Hepatocyte (in vitro differentiated cells): Measurements from ENCODE around the gene DIP2C. TPM values are rescaled to one million over a fixed set of nuclear protein-coding genes. Genes with fewer than 3 reads are reported as not detected.
A peak's percentile ranks its signal among the peaks of the same experiment; 100 is the strongest.
"Not testable (repeated sequence)": the region's sequence is repeated elsewhere in the genome, so short reads cannot be mapped to it uniquely, and the experiment has no call there.

ENCODE experiments used
- DNase-seq: peaks from one replicate; pipeline ENCODE4 v3.0.0-alpha.2; 2016; ENCODE audit warnings: low spot score
- H2AFZ ChIP-seq: fragments of 200-600 bp; sonication (generic); 2 replicates; pipeline ENCODE4 v1.6.0; 2016; ENCODE audit warnings: antibody characterized with exemption, mild to moderate bottlenecking
- H3K27ac ChIP-seq: fragments of 200-600 bp; sonication (generic); 2 replicates; pipeline ENCODE4 v1.5.1; 2016; ENCODE audit warnings: mild to moderate bottlenecking
- H3K27me3 ChIP-seq: fragments of 200-600 bp; sonication (generic); 2 replicates; pipeline ENCODE4 v1.6.1; 2016
- H3K36me3 ChIP-seq: fragments of 200-600 bp; sonication (generic); replicated peaks from 2 replicates; pipeline ENCODE4 v1.5.1; 2016; ENCODE audit warnings: low read depth; ENCODE audit not compliant: insufficient read depth
- H3K4me1 ChIP-seq: fragments of 200-600 bp; sonication (generic); 2 replicates; pipeline ENCODE4 v1.5.1; 2016; ENCODE audit warnings: mild to moderate bottlenecking, moderate library complexity; ENCODE audit not compliant: insufficient read depth
- H3K4me2 ChIP-seq: fragments of 200-600 bp; sonication (generic); 2 replicates; pipeline ENCODE4 v1.6.0; 2016
- H3K4me3 ChIP-seq: fragments of 200-600 bp; sonication (generic); 2 replicates; pipeline ENCODE4 v1.5.1; 2016; ENCODE audit warnings: mild to moderate bottlenecking
- H3K79me2 ChIP-seq: fragments of 200-600 bp; sonication (generic); 2 replicates; pipeline ENCODE4 v1.6.0; 2017; ENCODE audit warnings: mild to moderate bottlenecking
- H3K9me2 ChIP-seq: fragments of 200-600 bp; sonication (generic); replicated peaks from 2 replicates; pipeline ENCODE4 v1.6.0; 2017; ENCODE audit warnings: mild to moderate bottlenecking; ENCODE audit not compliant: insufficient read depth
- H3K9me3 ChIP-seq: fragments of 200-600 bp; sonication (generic); 2 replicates; pipeline ENCODE4 v1.5.1; 2016; ENCODE audit warnings: low read depth, mild to moderate bottlenecking
- H4K20me1 ChIP-seq: fragments of 200-600 bp; sonication (generic); 2 replicates; pipeline ENCODE4 v1.6.0; 2016; ENCODE audit warnings: mild to moderate bottlenecking; ENCODE audit not compliant: insufficient read depth, poor library complexity, severe bottlenecking
- EZH2 ChIP-seq: fragments of 200-600 bp; sonication (generic); IDR thresholded peaks from 2 replicates; pipeline ENCODE4 v1.6.1; 2016; ENCODE audit warnings: antibody characterized with exemption, mild to moderate bottlenecking, borderline replicate concordance
- EZH2phosphoT487 ChIP-seq: fragments of 200-600 bp; sonication (generic); IDR thresholded peaks from one replicate; pipeline ENCODE4 v1.6.1; 2018; ENCODE audit warnings: antibody characterized with exemption, mild to moderate bottlenecking, low read depth, moderate library complexity; ENCODE audit not compliant: unreplicated experiment, severe bottlenecking
- WGBS: methylation state at CpG from one replicate; pipeline ENCODE4 v1.1.6; 2016; ENCODE audit warnings: low lambda C conversion rate; ENCODE audit errors: missing lambda C conversion rate; 5-methylcytosine and 5-hydroxymethylcytosine counted together
- polyA plus RNA-seq: library from polyadenylated mRNA; unstranded; fragments of >200 nt; fragmentation: Nextera tagmentation; extraction: Ambion mirVana; gene quantifications from 2 replicates; pipeline ENCODE4 v1.2.1, GENCODE V29; 2016
- total RNA-seq: library from RNA; depleted of rRNA; stranded (reverse); fragments of >200 nt; gene quantifications from 2 replicates; pipeline ENCODE4 v1.2.3, GENCODE V29; 2014
- TF ChIP-seq, protein P1 (sequence below): fragments of 200-600 bp; sonication (generic); IDR thresholded peaks from 2 replicates; pipeline ENCODE4 v1.5.1; 2016; ENCODE audit warnings: antibody characterized with exemption, mild to moderate bottlenecking; ENCODE audit not compliant: poor library complexity

DIP2C gene
- total and polyA plus RNA-seq, 2 experiments from 2014 or later: 11.1 to 12.8 TPM

DNA sequence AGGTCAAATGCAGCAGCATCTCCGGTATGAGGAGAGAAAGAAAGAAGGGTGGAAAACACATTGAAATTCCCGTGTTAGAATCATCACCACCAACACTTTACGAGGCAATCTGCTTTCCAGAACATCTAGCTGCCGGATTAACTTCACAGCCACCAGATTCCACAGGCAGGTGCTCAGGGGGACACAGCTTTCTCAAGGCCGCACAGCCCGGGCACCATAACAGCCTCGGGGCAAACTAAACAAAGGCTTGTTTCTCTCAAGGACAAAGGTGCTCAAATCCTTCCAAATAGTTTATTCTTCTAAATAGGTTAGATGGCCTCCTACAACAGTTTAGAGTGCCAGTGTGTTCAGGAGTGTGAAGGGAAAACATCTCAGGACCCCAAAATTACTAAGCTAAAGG, 156.3 kb downstream of the DIP2C start:
- H3K27me3 ChIP-seq: no peaks in the 10 kb centered on the region
- H3K9me2 ChIP-seq: no peaks in the 10 kb centered on the region
- peaks cover 4% of the 10 kb centered on the region for H3K4me1 ChIP-seq
- H3K36me3 ChIP-seq: no peaks in the 10 kb centered on the region
- TF ChIP-seq EZH2: no peak
- no peak for TF ChIP-seq EZH2phosphoT487
- TF ChIP-seq, protein P1, sequence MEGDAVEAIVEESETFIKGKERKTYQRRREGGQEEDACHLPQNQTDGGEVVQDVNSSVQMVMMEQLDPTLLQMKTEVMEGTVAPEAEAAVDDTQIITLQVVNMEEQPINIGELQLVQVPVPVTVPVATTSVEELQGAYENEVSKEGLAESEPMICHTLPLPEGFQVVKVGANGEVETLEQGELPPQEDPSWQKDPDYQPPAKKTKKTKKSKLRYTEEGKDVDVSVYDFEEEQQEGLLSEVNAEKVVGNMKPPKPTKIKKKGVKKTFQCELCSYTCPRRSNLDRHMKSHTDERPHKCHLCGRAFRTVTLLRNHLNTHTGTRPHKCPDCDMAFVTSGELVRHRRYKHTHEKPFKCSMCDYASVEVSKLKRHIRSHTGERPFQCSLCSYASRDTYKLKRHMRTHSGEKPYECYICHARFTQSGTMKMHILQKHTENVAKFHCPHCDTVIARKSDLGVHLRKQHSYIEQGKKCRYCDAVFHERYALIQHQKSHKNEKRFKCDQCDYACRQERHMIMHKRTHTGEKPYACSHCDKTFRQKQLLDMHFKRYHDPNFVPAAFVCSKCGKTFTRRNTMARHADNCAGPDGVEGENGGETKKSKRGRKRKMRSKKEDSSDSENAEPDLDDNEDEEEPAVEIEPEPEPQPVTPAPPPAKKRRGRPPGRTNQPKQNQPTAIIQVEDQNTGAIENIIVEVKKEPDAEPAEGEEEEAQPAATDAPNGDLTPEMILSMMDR: no peak
- no peaks in the 10 kb centered on the region for H3K9me3 ChIP-seq
- H4K20me1 ChIP-seq: peaks cover 32% of the 10 kb centered on the region
- 57% methylated on average over 7 of the region's 7 CpGs for WGBS
- no peak overlapping the region for H2AFZ ChIP-seq
- no peak overlapping the region for H3K4me2 ChIP-seq
- DNase-seq: no peak
- peak overlapping the region; percentile 12 for H3K27ac ChIP-seq
- no peak overlapping the region for H3K4me3 ChIP-seq
- H3K79me2 ChIP-seq: peaks cover 73% of the 10 kb centered on the region

DNA sequence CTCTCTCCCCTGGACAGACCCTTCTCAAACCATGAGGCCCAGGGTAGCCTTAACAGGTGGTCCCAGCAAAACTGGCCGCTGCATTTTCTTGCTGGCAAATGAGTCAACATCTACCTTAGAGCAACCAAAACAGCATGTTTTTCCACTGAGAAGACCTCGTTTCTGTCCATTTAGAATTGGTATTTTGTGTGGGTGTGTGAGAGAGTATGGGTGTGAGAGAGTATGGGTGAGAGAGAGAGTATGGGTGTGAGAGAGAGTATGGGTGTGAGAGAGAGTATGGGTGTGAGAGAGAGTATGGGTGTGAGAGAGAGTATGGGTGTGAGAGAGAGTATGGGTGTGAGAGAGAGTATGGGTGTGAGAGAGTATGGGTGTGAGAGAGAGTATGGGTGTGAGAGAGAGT, 157.1 kb downstream of the DIP2C start:
- Histone ChIP-seq H3K79me2 (peaks cover 67% of the 10 kb centered on the region), H4K20me1 (peaks cover 39% of the 10 kb centered on the region)
- not testable (repeated sequence) for H3K4me2 ChIP-seq, H3K27me3 ChIP-seq, H3K4me3 ChIP-seq, H3K4me1 ChIP-seq, H3K27ac ChIP-seq, H3K9me2 ChIP-seq, H3K9me3 ChIP-seq, DNase-seq, H3K36me3 ChIP-seq, H2AFZ ChIP-seq
- WGBS: 91% methylated on average over 2 of the region's 2 CpGs

DNA sequence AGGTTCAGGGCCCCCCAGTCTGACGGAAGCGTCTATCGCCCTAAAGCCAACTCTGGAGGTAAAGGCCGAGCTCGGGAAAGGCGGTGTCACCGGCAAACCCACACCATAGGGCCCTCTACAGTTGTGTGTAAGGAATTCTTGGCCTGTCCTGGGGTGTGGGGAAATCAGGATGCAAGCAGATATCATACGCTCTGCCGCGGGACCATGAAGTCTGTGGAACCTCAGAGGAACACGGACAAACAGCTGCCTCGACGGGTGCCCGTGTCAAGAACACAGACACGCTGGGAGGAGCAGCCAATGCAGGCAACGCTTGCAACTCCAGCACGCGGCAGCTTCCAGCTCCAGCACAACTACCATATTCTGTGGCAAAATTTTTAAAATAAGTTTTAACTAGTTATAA, 157.9 kb downstream of the DIP2C start:
- Histone ChIP-seq H4K20me1 (peaks cover 40% of the 10 kb centered on the region), H2AFZ (no peak overlapping the region), H3K27ac (no peak overlapping the region), H3K4me1 (peaks cover 4% of the 10 kb centered on the region), H3K9me3 (no peaks in the 10 kb centered on the region), H3K27me3 (no peaks in the 10 kb centered on the region), H3K9me2 (no peaks in the 10 kb centered on the region), H3K4me3 (no peak overlapping the region), H3K79me2 (peaks cover 69% of the 10 kb centered on the region), H3K4me2 (no peak overlapping the region), H3K36me3 (no peaks in the 10 kb centered on the region)
- 95% methylated on average over 18 of the region's 18 CpGs for WGBS
- no peak for DNase-seq
- TF ChIP-seq EZH2: no peak
- TF ChIP-seq, protein P1: no peak
- TF ChIP-seq EZH2phosphoT487: no peak

DNA sequence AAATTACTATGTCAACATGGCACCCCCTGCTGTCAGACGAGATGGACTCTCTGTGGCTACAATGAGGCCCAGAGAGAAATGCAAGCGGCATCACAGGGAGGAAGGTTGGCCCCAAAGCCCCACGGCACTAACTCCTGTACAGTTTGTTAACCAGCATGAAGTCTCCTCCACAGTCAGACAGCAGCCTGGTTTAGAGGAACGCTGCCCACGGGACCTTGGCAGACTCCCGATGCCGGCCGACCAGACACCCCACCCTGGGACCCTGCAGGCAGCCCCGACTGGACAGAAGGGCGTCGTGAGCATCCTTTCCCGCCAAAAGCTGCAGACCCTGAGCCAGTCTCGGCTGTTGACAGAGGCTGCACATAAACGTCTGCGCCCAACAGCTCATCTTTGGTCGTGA, 158.8 kb downstream of the DIP2C start:
- DNase-seq: no peak
- TF ChIP-seq, protein P1: no peak
- TF ChIP-seq EZH2phosphoT487 (no peak), EZH2 (no peak)
- no peak overlapping the region for H3K27ac ChIP-seq
- no peaks in the 10 kb centered on the region for H3K9me3 ChIP-seq
- H3K27me3 ChIP-seq: no peaks in the 10 kb centered on the region
- H2AFZ ChIP-seq: no peak overlapping the region
- peaks cover 68% of the 10 kb centered on the region for H3K79me2 ChIP-seq
- H3K4me3 ChIP-seq: no peak overlapping the region
- H4K20me1 ChIP-seq: peaks cover 47% of the 10 kb centered on the region
- H3K9me2 ChIP-seq: no peaks in the 10 kb centered on the region
- 95% methylated on average over 16 of the region's 16 CpGs for WGBS
- peaks cover 4% of the 10 kb centered on the region for H3K4me1 ChIP-seq
- no peaks in the 10 kb centered on the region for H3K36me3 ChIP-seq
- H3K4me2 ChIP-seq: no peak overlapping the region
